Hepatocyte (in vitro differentiated cells): ENCODE results near the gene HELZ2. TPM values are rescaled to one million over a fixed set of nuclear protein-coding genes. Genes with fewer than 3 reads are reported as not detected.

Source experiments
- DNase-seq: peaks from one replicate; pipeline ENCODE4 v3.0.0-alpha.2; 2016; ENCODE audit warnings: low spot score
- H2AFZ ChIP-seq: fragments of 200-600 bp; sonication (generic); 2 replicates; pipeline ENCODE4 v1.6.0; 2016; ENCODE audit warnings: antibody characterized with exemption, mild to moderate bottlenecking
- H3K27ac ChIP-seq: fragments of 200-600 bp; sonication (generic); 2 replicates; pipeline ENCODE4 v1.5.1; 2016; ENCODE audit warnings: mild to moderate bottlenecking
- H3K27me3 ChIP-seq: fragments of 200-600 bp; sonication (generic); 2 replicates; pipeline ENCODE4 v1.6.1; 2016
- H3K36me3 ChIP-seq: fragments of 200-600 bp; sonication (generic); replicated peaks from 2 replicates; pipeline ENCODE4 v1.5.1; 2016; ENCODE audit warnings: low read depth; ENCODE audit not compliant: insufficient read depth
- H3K4me1 ChIP-seq: fragments of 200-600 bp; sonication (generic); 2 replicates; pipeline ENCODE4 v1.5.1; 2016; ENCODE audit warnings: mild to moderate bottlenecking, moderate library complexity; ENCODE audit not compliant: insufficient read depth
- H3K4me2 ChIP-seq: fragments of 200-600 bp; sonication (generic); 2 replicates; pipeline ENCODE4 v1.6.0; 2016
- H3K4me3 ChIP-seq: fragments of 200-600 bp; sonication (generic); 2 replicates; pipeline ENCODE4 v1.5.1; 2016; ENCODE audit warnings: mild to moderate bottlenecking
- H3K79me2 ChIP-seq: fragments of 200-600 bp; sonication (generic); 2 replicates; pipeline ENCODE4 v1.6.0; 2017; ENCODE audit warnings: mild to moderate bottlenecking
- H3K9me2 ChIP-seq: fragments of 200-600 bp; sonication (generic); replicated peaks from 2 replicates; pipeline ENCODE4 v1.6.0; 2017; ENCODE audit warnings: mild to moderate bottlenecking; ENCODE audit not compliant: insufficient read depth
- H3K9me3 ChIP-seq: fragments of 200-600 bp; sonication (generic); 2 replicates; pipeline ENCODE4 v1.5.1; 2016; ENCODE audit warnings: low read depth, mild to moderate bottlenecking
- H4K20me1 ChIP-seq: fragments of 200-600 bp; sonication (generic); 2 replicates; pipeline ENCODE4 v1.6.0; 2016; ENCODE audit warnings: mild to moderate bottlenecking; ENCODE audit not compliant: insufficient read depth, poor library complexity, severe bottlenecking
- EZH2 ChIP-seq: fragments of 200-600 bp; sonication (generic); IDR thresholded peaks from 2 replicates; pipeline ENCODE4 v1.6.1; 2016; ENCODE audit warnings: antibody characterized with exemption, mild to moderate bottlenecking, borderline replicate concordance
- EZH2phosphoT487 ChIP-seq: fragments of 200-600 bp; sonication (generic); IDR thresholded peaks from one replicate; pipeline ENCODE4 v1.6.1; 2018; ENCODE audit warnings: antibody characterized with exemption, mild to moderate bottlenecking, low read depth, moderate library complexity; ENCODE audit not compliant: unreplicated experiment, severe bottlenecking
- WGBS: methylation state at CpG from one replicate; pipeline ENCODE4 v1.1.6; 2016; ENCODE audit warnings: low lambda C conversion rate; ENCODE audit errors: missing lambda C conversion rate; 5-methylcytosine and 5-hydroxymethylcytosine counted together
- polyA plus RNA-seq: library from polyadenylated mRNA; unstranded; fragments of >200 nt; fragmentation: Nextera tagmentation; extraction: Ambion mirVana; gene quantifications from 2 replicates; pipeline ENCODE4 v1.2.1, GENCODE V29; 2016
- total RNA-seq: library from RNA; depleted of rRNA; stranded (reverse); fragments of >200 nt; gene quantifications from 2 replicates; pipeline ENCODE4 v1.2.3, GENCODE V29; 2014
- TF ChIP-seq, protein P1 (sequence below): fragments of 200-600 bp; sonication (generic); IDR thresholded peaks from 2 replicates; pipeline ENCODE4 v1.5.1; 2016; ENCODE audit warnings: antibody characterized with exemption, mild to moderate bottlenecking; ENCODE audit not compliant: poor library complexity

Gene HELZ2
- total and polyA plus RNA-seq, 2 experiments from 2014 or later, result 4.6 to 17.0 TPM

DNA sequence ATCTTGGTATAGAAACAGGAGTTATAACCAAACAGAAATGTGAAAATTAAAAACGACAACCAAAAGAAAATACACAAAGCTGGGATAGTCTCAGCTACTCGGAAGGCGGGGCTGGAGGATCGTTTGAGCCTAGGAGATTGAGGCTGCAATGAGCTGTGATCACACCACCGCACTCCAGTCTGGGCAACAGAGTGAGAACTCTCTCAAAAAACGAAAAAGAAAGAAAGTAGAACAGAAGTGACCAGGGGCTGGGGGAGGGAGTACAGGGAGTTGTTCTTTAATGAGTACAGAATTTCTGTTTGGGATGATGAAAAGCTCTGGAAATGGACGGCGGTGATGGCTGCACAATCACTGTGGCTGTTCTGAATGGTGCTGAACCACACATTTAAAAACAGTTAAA is 47.0 kb upstream of the HELZ2 start:
- no peak for DNase-seq
- no peaks in the 10 kb centered on the region for H3K9me3 ChIP-seq
- H3K36me3 ChIP-seq, result no peaks in the 10 kb centered on the region
- TF ChIP-seq EZH2 (no peak), EZH2phosphoT487 (no peak)
- TF ChIP-seq, protein P1, sequence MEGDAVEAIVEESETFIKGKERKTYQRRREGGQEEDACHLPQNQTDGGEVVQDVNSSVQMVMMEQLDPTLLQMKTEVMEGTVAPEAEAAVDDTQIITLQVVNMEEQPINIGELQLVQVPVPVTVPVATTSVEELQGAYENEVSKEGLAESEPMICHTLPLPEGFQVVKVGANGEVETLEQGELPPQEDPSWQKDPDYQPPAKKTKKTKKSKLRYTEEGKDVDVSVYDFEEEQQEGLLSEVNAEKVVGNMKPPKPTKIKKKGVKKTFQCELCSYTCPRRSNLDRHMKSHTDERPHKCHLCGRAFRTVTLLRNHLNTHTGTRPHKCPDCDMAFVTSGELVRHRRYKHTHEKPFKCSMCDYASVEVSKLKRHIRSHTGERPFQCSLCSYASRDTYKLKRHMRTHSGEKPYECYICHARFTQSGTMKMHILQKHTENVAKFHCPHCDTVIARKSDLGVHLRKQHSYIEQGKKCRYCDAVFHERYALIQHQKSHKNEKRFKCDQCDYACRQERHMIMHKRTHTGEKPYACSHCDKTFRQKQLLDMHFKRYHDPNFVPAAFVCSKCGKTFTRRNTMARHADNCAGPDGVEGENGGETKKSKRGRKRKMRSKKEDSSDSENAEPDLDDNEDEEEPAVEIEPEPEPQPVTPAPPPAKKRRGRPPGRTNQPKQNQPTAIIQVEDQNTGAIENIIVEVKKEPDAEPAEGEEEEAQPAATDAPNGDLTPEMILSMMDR, result no peak
- no peaks in the 10 kb centered on the region for H3K27me3 ChIP-seq
- H3K4me2 ChIP-seq, result no peak overlapping the region
- no peaks in the 10 kb centered on the region for H3K9me2 ChIP-seq
- no peak overlapping the region for H3K4me3 ChIP-seq
- WGBS, result 86% methylated on average over 8 of the region's 8 CpGs
- no peak overlapping the region for H3K27ac ChIP-seq
- peaks cover 4% of the 10 kb centered on the region for H3K4me1 ChIP-seq
- peaks cover 4% of the 10 kb centered on the region for H4K20me1 ChIP-seq
- no peak overlapping the region for H2AFZ ChIP-seq
- H3K79me2 ChIP-seq, result peaks cover 71% of the 10 kb centered on the region

DNA sequence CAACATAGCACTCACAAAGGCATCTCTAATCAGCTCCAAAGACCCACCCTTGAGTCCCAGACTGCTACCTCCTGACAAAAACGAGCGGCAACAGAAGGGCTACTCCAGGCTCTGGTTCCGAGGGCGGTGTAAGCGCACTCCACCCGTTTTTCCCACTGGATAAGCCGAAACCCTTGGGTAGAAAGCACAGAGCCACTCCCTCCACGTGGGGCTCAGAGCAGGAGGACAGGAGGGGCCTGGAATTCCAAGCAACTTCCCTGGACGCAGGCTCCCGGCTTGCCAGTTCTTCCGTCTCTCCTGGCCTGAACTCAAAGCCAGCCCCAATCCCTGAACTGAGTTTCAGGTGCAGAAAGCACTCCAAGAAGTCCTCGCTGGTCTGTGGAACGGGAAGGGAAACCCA is 45.5 kb upstream of the HELZ2 start:
- Histone ChIP-seq H3K9me3 (no peaks in the 10 kb centered on the region), H3K9me2 (no peaks in the 10 kb centered on the region), H3K4me1 (no peaks in the 10 kb centered on the region), H3K27me3 (no peaks in the 10 kb centered on the region), H3K79me2 (peaks cover 56% of the 10 kb centered on the region), H3K4me3 (no peak overlapping the region), H2AFZ (no peak overlapping the region), H3K4me2 (no peak overlapping the region), H3K27ac (no peak overlapping the region), H3K36me3 (no peaks in the 10 kb centered on the region), H4K20me1 (peaks cover 4% of the 10 kb centered on the region)
- TF ChIP-seq EZH2, result no peak
- no peak for TF ChIP-seq EZH2phosphoT487
- TF ChIP-seq, protein P1, result no peak
- no peak for DNase-seq
- 90% methylated on average over 13 of the region's 13 CpGs for WGBS

DNA sequence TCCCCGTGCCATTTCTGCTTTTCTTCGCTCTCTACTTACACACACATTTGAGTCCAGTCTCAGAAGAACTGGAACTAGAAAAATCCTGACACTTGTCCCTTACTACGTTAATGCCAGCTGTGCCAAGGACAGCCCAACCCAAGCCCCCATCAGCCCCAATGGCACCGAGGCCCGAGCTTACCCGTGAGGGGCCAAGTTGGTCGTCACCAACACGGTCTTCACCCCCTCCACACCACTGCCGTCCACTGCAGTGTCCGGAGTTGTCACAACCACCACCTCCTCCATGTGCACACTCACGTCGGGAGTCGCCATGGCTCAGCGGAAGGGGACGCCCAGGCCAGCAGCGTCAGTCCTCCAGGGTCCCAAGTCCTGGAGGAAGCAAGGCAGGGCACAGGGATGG is 45.0 kb upstream of the HELZ2 start:
- Histone ChIP-seq H3K4me2 (no peak overlapping the region), H3K9me3 (no peaks in the 10 kb centered on the region), H3K36me3 (no peaks in the 10 kb centered on the region), H3K79me2 (peaks cover 52% of the 10 kb centered on the region), H3K27me3 (no peaks in the 10 kb centered on the region), H3K4me1 (no peaks in the 10 kb centered on the region), H3K4me3 (no peak overlapping the region), H3K27ac (no peak overlapping the region), H2AFZ (no peak overlapping the region), H4K20me1 (peaks cover 4% of the 10 kb centered on the region), H3K9me2 (no peaks in the 10 kb centered on the region)
- TF ChIP-seq EZH2 (no peak), EZH2phosphoT487 (no peak)
- TF ChIP-seq, protein P1, result no peak
- no peak for DNase-seq
- WGBS, result 96% methylated on average over 15 of the region's 16 CpGs
